HepG2 (cell line): Measurements from ENCODE around the gene HLF. TPM values are rescaled to one million over a fixed set of nuclear protein-coding genes. Genes with fewer than 3 reads are reported as not detected.

ENCODE experiments used
- JUND ChIP-seq: sonication (generic); formaldehyde crosslinking; IDR thresholded peaks from 2 replicates; pipeline ENCODE4 v1.8.0; 2022; ENCODE audit warnings: mild to moderate bottlenecking, missing genetic modification reagents
- KLF15 ChIP-seq: sonication (generic); formaldehyde crosslinking; IDR thresholded peaks from 2 replicates; pipeline ENCODE4 v1.8.1; 2023; ENCODE audit warnings: borderline replicate concordance, mild to moderate bottlenecking, inconsistent platforms, missing genetic modification reagents, mixed read lengths
- NFIB ChIP-seq: sonication (generic); formaldehyde crosslinking; IDR thresholded peaks from 2 replicates; pipeline ENCODE4 v1.9.0; 2021; ENCODE audit warnings: missing genetic modification reagents, mild to moderate bottlenecking, borderline replicate concordance
- NFIC ChIP-seq: IDR thresholded peaks from 2 replicates; pipeline ENCODE4 v1.6.1; 2012; ENCODE audit warnings: mild to moderate bottlenecking, low read length, inconsistent platforms
- RERE ChIP-seq: IDR thresholded peaks from 2 replicates; pipeline ENCODE4 v1.6.1; 2016; ENCODE audit warnings: low read depth, missing genetic modification reagents, missing compliant biosample characterization
- TSC22D2 ChIP-seq: sonication (generic); formaldehyde crosslinking; IDR thresholded peaks from 2 replicates; pipeline ENCODE4 v1.5.1; 2020; ENCODE audit warnings: missing genetic modification reagents, mild to moderate bottlenecking, borderline replicate concordance
- ZBTB46 ChIP-seq: sonication (generic); formaldehyde crosslinking; IDR thresholded peaks from 2 replicates; pipeline ENCODE4 v1.4.0; 2020; ENCODE audit warnings: mild to moderate bottlenecking, missing genetic modification reagents, borderline replicate concordance
- ZC3H13 ChIP-seq: sonication (generic); formaldehyde crosslinking; IDR thresholded peaks from 2 replicates; pipeline ENCODE4 v1.8.1; 2023; ENCODE audit warnings: mild to moderate bottlenecking, missing genetic modification reagents, moderate library complexity
- ZFP1 ChIP-seq: IDR thresholded peaks from 2 replicates; pipeline ENCODE4 v1.6.1; 2016
- ZNF17 ChIP-seq: sonication (generic); formaldehyde crosslinking; IDR thresholded peaks from 2 replicates; pipeline ENCODE4 v1.5.0; 2020; ENCODE audit warnings: mild to moderate bottlenecking, missing genetic modification reagents
- ZNF281 ChIP-seq: sonication (generic); formaldehyde crosslinking; IDR thresholded peaks from 2 replicates; pipeline ENCODE4 v1.4.0; 2020; ENCODE audit warnings: missing genetic modification reagents, borderline replicate concordance
- ZNF468 ChIP-seq: sonication (generic); formaldehyde crosslinking; IDR thresholded peaks from 2 replicates; pipeline ENCODE4 v1.8.0; 2022; ENCODE audit warnings: mild to moderate bottlenecking, moderate library complexity, missing genetic modification reagents
- polyA plus RNA-seq, 8 experiments: library from polyadenylated mRNA; depleted of rRNA in 3 of 8; stranded (reverse) in 7 of 8; unstranded in 1 of 8; fragments of >200 nt; fragmentation: Illumina TruSeq in 4 of 8; extraction: Trizol in 4 of 8; gene quantifications; 2 replicates each; pipeline versions ENCODE4 v1.2.1 to v1.2.3, GENCODE V29; 2011 to 2016; ENCODE audit warnings: low read depth in 4 of 8, missing spikeins in 1 of 8, mixed read lengths in 1 of 8; ENCODE audit not compliant: insufficient read depth in 1 of 8
- total RNA-seq, 5 experiments: library from RNA; depleted of rRNA; stranded (reverse); fragments of >200 nt; fragmentation: Illumina TruSeq; extraction: Trizol; gene quantifications; 2 replicates each; pipeline ENCODE4 v1.2.3, GENCODE V29; 2016; ENCODE audit warnings: low read depth in 1 of 5
- TF ChIP-seq, protein P1 (sequence below): sonication (generic); formaldehyde crosslinking; IDR thresholded peaks from 2 replicates; pipeline ENCODE4 v1.5.1; 2020; ENCODE audit warnings: missing genetic modification reagents, mild to moderate bottlenecking, borderline replicate concordance

Gene HLF
- total and polyA plus RNA-seq, 2 of the 13 experiments (the other 11 are each of a cell fraction or from before 2014, with no cell fraction given): 202 to 346 TPM

GRCh38 chr17:55285340-55286301 lies 20.9 kb downstream of the HLF start (continued):
- no peak for TF ChIP-seq TSC22D2 (CRISPR knock-in tag)
- TF ChIP-seq NFIC: peak; percentile 99
- TF ChIP-seq, protein P1, sequence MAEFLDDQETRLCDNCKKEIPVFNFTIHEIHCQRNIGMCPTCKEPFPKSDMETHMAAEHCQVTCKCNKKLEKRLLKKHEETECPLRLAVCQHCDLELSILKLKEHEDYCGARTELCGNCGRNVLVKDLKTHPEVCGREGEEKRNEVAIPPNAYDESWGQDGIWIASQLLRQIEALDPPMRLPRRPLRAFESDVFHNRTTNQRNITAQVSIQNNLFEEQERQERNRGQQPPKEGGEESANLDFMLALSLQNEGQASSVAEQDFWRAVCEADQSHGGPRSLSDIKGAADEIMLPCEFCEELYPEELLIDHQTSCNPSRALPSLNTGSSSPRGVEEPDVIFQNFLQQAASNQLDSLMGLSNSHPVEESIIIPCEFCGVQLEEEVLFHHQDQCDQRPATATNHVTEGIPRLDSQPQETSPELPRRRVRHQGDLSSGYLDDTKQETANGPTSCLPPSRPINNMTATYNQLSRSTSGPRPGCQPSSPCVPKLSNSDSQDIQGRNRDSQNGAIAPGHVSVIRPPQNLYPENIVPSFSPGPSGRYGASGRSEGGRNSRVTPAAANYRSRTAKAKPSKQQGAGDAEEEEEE: no peak
- no peak for TF ChIP-seq KLF15 (CRISPR knock-in tag)
- TF ChIP-seq ZNF281 (CRISPR knock-in tag): peak; percentile 78; the same call in 1 of the 2 replicates
- TF ChIP-seq ZFP1: peak; percentile 73; the same call in 1 of the 2 replicates
- TF ChIP-seq ZNF17: no peak
- TF ChIP-seq NFIB (CRISPR knock-in tag): peak; percentile 78; the same call in 1 of the 2 replicates
- peak; percentile 74 for TF ChIP-seq ZC3H13 (CRISPR knock-in tag)
- no peak for TF ChIP-seq ZBTB46 (CRISPR knock-in tag)
- TF ChIP-seq ZNF468 (CRISPR knock-in tag): no peak; the same call in 1 of the 2 replicates
- peak; percentile 82 for TF ChIP-seq JUND (CRISPR knock-in tag)
- peak; percentile 94 for TF ChIP-seq RERE (CRISPR knock-in tag)
